Gastrocnemius medialis (tissue), 4 donors: ENCODE measurements around the gene TMEM39A.

Source experiments
- POLR2A ChIP-seq, 2 donors: fragments of 450-650 bp; IDR thresholded peaks; one replicate each; pipeline ENCODE4 v1.6.1; 2017; ENCODE audit warnings: antibody characterized with exemption in 2 of 2, mild to moderate bottlenecking in 2 of 2, moderate library complexity in 2 of 2
- TF ChIP-seq, protein P1 (sequence below), 5 experiments: fragments of 450-650 bp in 3 of 5; fragments of 200-600 bp in 2 of 5; sonication (generic) in 2 of 5; IDR thresholded peaks in 4 of 5; conservative IDR thresholded peaks in 1 of 5; 1 replicate in 4 of 5; 2 replicates in 1 of 5; pipeline ENCODE4 v1.5.1; 2016 to 2019; ENCODE audit warnings: antibody characterized with exemption in 5 of 5, mild to moderate bottlenecking in 3 of 5, moderate library complexity in 3 of 5

DNA sequence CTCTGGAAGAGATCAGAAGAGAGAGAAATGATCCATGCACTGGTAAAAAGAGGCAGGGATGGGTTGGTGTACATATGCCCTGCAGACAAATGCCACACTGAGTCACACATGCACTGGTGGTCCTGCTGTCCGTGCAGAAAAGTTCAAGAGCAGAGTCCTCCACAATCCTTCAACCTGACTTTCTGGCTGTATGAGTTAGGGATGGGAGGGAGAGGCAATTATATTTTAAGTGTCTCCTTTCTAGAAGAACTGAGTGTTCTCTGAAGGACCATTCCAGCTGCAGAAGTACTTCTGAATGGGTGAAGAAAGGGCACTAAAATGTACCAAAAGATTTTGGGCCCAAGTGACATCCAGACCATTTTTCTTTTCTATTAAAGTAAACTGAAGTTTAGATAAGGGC is 26.4 kb downstream of the TMEM39A start:
- TF ChIP-seq POLR2A (IDR thresholded peaks at IDR 0.05): no peak
- TF ChIP-seq, protein P1, sequence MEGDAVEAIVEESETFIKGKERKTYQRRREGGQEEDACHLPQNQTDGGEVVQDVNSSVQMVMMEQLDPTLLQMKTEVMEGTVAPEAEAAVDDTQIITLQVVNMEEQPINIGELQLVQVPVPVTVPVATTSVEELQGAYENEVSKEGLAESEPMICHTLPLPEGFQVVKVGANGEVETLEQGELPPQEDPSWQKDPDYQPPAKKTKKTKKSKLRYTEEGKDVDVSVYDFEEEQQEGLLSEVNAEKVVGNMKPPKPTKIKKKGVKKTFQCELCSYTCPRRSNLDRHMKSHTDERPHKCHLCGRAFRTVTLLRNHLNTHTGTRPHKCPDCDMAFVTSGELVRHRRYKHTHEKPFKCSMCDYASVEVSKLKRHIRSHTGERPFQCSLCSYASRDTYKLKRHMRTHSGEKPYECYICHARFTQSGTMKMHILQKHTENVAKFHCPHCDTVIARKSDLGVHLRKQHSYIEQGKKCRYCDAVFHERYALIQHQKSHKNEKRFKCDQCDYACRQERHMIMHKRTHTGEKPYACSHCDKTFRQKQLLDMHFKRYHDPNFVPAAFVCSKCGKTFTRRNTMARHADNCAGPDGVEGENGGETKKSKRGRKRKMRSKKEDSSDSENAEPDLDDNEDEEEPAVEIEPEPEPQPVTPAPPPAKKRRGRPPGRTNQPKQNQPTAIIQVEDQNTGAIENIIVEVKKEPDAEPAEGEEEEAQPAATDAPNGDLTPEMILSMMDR (IDR thresholded peaks at IDR 0.05 in 4 of 5, conservative IDR thresholded peaks at IDR 0.05 in 1 of 5): no peak
